HEK293T (cell line): ENCODE results near the gene CDKN1B.

ENCODE experiments used
- ARNT ChIP-seq: fragments of 450-650 bp; IDR thresholded peaks from 2 replicates; pipeline ENCODE4 v1.6.1; 2017; ENCODE audit warnings: mild to moderate bottlenecking
- ELF4 ChIP-seq: fragments of 450-650 bp; IDR thresholded peaks from 2 replicates; pipeline ENCODE4 v1.6.1; 2017; ENCODE audit warnings: antibody characterized with exemption
- FOXK2 ChIP-seq: fragments of 450-650 bp; IDR thresholded peaks from 2 replicates; pipeline ENCODE4 v1.6.1; 2016; ENCODE audit warnings: mild to moderate bottlenecking
- SP1 ChIP-seq: fragments of 450-650 bp; IDR thresholded peaks from 2 replicates; pipeline ENCODE4 v1.6.1; 2017
- TARDBP ChIP-seq: fragments of 450-650 bp; IDR thresholded peaks from 2 replicates; pipeline ENCODE4 v1.6.1; 2016

- TF ChIP-seq ELF4, result no peak
- no peak for TF ChIP-seq TARDBP
- no peak for TF ChIP-seq FOXK2
- no peak for TF ChIP-seq ARNT
- no peak for TF ChIP-seq SP1
These were observed 30.2 kb upstream of the CDKN1B start for GRCh38 chr12:12686925-12687324.
